GM18519 (cell line): ENCODE data around the gene NF2.
"Not testable (repeated sequence)": the region's sequence is repeated elsewhere in the genome, so short reads cannot be mapped to it uniquely, and the experiment has no call there.

Source experiments
- ATAC-seq: cut with Tn5 transposase; IDR thresholded peaks from one replicate; pipeline ENCODE4 v1.9.1; 2021; ENCODE audit warnings: mild to moderate bottlenecking, moderate library complexity; ENCODE audit not compliant: unreplicated experiment, low FRiP score

The NF2 gene

DNA sequence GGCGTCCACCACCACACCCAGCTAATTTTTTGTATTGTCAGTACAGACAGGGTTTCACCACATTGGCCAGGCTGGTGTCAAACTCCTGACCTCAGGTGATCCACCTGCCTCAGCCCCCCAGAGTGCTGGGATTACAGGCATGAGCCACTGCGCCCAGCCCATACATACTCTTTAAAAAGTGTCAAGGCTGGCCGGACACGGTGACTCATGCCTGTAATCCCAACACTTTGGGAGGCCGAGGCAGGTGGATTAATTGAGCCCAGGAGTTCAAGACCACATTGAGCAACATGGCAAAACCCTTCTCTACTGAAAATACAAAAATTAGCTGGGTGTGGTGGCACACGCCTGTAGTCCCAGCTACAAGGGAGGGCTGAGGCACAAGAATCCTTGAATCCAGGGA lies 9.0 kb upstream of the NF2 start:
- not testable (repeated sequence) for ATAC-seq

DNA sequence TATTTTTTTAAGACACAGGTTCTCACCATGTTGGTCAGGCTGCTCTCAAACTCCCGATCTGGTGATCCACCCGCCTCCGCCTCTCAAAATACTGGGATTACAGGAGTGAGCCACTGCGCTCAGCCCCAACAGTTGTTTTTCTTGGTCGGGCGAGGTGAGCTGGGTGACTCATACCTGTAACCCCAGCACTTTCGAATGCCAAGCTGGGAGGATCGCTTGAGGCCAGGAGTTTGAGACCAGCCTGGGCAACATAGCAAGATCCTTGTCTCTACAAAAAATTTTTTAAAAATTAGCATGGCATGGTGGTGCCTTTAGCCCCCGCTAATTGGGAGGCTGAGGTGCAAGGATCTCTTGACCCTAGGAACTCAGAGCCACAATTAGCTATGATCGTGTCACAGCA lies 7.0 kb upstream of the NF2 start:
- no peak for ATAC-seq

DNA sequence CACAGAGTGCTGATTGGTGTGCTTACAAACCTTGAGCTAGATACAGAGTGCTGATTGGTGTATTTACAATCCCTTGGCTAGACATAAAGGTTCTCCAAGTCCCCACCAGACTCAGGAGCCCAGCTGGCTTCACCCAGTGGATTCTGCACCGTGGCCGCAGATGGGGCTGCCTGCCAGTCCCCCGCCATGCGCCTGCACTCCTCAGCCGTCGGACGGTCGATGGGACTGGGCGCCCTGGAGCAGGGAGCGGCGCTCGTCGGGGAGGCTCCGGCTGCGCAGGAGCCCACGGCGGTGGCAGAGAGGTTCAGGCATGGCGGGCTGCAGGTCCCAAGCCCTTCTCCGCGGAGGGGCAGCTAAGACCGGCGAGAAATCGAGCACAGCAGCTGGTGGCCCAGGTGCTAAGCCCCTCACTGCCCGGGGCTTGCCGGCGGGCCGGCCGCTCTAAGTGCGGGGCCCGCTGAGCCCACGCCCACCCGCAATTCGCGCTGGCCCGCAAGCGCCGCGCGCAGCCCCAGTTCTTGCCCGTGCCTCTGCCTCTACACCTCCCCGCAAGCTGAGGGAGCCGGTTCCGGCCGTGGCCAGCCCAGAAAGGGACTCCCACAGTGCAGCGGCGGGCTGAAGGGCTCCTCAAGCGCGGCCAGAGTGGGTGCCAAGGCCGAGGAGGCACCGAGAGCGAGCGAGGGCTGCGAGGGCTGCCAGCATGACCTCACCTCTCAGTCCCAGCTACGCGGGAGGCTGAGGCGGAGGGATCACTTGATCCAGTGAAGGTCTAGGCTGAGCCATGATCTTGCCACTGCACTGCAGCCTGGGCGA lies 5.4 kb upstream of the NF2 start:
- ATAC-seq, result not testable (repeated sequence)

DNA sequence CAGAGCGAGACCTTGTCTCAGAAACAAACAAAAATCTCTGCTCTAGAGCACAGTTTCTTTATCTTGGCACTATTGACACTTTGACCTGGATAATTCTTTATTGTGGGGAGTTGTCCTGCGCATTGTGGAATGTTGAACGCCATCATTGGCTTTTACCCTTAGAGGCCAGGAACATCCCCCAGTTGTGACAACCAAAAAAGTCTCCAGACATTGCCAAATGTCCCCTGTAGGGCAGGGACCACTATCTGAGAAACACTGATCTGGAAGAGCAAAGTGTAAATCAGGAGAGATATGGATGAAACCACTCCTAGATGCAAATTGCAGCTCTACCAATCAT lies 4.8 kb upstream of the NF2 start:
- ATAC-seq, result no peak

DNA sequence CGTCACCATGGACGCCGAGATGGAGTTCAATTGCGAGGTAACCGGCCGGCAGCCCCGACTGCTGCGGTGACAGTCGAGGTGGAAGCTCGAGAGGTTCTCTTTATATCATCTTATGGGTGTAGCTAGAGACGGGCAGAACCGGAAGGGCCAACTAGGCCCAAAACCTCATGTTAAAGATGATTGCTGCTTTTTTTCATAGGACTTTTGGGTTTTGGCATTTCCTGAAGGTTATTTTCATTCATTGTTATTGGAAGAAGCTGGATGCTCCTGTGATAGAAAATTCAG lies 585 bp downstream of the NF2 start:
- no peak for ATAC-seq

DNA sequence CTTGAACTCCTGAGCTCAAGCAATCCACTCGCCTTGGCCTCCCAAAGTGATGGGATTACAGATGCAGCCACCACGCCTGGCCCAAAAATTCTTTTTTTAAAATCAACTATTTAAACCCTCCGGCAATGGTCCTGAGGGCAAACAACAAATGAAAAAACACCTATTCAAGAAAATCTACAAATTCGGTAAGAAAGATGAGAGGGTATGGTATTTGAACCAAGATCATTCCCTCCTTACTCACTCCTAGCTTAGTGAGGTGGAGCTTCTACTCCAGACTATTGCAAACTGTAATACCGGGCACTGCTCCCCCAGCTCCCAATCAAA lies 2.1 kb downstream of the NF2 start:
- ATAC-seq, result no peak

DNA sequence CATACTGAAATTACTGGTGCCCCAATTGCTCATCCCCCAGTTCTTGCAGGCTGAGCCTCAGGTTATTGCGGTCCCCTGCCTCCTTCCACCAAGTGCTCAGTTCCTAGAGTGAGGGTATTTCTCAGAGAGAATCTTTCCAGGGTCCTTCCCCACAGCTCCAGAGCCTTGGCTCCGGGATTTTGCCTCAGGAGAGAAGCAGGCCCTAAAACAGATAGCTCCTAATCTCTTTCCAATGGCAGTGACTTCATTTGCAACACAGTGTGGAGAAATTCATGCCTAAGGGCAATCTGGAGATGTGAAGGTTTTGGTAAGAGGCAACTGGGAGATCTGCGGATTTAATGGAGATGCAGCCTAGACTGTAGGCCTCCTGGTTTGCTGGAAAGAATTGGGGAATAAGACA lies 2.9 kb downstream of the NF2 start:
- no peak for ATAC-seq

DNA sequence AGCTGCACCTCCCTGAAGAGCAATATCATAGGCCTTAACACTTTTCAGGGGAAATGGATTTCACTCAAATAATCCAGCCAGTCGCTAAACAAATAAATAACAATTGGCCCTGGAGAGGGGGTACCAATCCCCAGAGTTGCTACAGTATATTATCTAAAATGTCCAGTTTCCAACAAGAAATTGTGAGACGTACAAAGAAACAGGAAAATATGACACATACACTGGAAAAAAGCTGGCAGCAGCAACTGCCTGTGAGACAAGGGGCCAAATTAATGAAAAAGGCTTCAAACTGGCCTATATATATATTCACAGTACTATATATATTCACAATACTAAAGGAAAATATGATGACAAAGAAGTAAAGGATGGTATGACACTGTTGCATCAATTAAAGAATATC lies 4.0 kb downstream of the NF2 start:
- no peak for ATAC-seq

DNA sequence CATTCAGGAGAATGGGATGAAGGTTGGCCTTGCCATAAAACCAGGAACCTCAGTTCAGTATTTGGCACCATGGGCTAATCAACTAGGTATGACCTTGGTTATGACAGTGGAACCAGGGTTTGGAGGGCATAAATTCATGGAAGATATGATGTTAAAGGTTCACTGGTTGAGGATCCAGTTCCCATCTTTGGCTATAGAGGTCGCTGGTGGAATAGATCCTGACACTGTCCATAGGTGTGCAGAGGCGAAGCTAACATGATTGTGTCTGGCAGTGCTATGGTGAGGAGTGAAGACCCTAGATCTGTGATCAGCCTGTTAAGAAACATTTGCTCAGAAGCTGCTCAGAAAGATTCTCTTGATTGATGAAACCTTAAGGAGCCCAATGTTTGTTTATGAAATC lies 5.7 kb downstream of the NF2 start:
- ATAC-seq, result no peak

DNA sequence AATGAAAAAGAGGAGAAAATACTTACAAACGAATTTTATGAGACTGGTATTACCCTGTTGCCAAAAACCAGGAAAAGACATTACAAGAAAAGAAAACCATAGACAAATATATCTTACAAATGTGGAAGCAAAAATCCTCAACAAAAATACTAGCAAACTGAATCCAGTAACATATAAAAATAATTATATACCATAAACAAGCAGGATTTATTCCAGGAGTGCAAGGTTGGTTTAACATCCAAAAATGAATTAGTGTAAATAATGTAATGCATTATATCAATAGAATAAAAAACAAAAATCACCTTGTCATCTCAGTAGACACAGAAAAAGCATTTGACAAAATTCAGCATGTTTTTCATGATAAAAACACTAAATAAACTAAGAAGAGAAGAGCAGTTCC lies 7.3 kb downstream of the NF2 start:
- no peak for ATAC-seq

DNA sequence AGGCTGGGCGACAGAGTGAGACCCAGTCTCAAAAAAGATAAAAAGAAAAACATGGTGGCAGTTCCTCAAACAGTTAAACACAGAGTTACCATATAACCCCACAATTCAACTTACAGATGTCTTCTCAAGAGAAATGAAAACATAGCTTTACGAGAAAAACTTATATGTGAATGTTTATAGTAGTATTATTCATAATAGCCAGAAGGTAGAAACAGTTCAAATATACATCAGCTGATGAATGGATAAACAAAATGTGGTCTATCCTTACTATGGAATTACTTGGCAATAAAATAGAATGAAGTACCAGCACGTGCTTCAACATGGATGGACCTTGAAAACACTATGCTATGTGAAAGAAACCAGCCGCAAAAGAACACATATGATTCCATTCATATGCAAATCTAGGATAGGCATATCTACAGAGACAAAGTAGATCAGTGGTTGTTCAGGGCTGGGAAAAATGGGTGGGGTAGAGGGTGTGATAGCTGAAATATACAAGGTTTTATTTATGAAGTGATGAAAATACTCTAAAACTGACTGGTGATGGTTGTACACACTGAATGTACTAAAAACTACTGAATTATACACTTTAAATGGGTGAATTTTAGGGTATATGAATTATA lies 12.4 kb downstream of the NF2 start:
- no peak for ATAC-seq

DNA sequence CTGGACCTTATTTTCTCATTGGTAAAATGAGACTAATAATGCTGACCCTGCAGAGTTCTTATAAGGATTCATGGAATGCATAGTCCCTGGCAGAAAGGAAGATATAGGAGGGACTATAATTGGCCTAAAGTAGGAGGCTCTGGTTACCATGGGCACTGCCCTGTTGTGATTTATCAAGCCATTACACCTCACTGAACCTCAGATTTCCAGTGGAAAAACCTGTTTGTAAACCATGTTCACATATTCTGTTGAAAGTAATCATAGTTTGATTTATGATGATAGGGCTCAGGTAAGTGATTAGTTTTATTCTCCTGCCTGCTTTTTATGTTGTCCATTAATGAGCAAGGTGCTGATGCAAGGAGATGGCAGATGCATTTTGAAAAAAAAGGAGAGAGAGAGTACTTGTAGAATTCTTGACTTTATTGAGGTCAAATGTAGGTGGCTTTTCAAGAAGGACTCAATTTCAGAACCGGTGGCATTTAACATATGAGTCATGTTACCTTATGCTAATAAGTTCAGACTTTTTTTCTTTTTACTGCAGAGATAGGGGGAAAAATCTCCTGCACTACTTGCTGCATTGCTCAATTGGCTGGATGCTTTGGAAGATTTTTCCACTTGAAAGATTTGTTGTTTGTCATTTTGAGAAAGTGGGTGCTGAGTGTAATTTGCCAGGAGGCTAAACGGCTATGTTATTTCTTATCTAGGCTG lies 14.6 kb downstream of the NF2 start:
- ATAC-seq, result no peak

DNA sequence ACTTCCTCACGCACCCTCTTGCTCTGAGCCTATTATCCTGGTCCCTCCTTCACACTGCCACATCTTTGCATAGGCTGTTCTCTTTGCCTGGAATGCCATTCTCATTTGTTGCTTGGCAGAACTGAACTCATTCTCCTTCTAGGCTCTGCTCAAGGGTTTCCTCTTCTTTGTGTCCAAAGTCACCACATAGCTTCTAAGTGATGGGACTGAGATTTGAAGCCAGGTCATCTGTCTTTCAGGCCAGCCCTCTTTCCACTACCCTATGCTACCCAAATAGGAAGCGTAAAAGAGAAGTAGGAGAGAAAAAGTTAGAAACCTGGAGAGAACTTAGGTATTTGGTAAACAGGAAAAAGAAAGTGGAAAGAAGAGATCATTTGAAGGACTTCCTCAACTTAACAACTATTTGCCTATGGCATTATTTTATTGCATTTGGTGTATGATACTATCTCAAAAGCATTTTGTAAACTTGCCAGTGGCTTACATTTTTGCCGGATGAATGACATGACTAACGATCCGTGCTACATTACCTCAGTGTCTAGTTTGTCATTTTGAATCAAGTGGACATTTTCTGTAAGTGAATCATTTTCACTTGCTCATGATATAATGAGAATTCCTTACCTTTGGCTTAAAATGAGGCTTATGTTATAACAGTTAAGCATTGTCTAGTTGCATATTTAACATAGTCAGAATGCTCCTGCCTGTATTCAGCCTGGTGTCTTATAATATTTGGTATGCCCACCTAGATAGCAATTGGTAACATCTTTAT lies 18.5 kb downstream of the NF2 start:
- no peak for ATAC-seq

DNA sequence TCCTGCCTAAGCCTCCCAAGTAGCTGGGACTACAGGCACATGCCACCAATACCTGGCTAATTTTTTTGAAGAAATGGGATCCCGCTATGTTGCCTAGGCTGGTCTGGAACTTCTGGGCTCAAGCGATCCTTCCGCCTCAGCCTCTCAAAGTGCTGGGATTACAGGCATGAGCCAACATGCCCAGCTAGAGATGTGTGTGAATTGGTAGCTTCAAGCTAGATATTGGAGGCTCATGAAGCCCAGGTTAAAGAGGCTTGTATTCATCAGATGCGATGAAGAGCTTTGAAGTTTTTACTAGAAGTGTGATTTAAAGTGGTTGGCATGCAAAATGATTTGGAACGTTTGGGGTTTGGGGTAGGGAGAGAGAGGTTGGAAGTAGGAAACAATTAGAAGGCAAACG lies 19.6 kb downstream of the NF2 start:
- no peak for ATAC-seq

DNA sequence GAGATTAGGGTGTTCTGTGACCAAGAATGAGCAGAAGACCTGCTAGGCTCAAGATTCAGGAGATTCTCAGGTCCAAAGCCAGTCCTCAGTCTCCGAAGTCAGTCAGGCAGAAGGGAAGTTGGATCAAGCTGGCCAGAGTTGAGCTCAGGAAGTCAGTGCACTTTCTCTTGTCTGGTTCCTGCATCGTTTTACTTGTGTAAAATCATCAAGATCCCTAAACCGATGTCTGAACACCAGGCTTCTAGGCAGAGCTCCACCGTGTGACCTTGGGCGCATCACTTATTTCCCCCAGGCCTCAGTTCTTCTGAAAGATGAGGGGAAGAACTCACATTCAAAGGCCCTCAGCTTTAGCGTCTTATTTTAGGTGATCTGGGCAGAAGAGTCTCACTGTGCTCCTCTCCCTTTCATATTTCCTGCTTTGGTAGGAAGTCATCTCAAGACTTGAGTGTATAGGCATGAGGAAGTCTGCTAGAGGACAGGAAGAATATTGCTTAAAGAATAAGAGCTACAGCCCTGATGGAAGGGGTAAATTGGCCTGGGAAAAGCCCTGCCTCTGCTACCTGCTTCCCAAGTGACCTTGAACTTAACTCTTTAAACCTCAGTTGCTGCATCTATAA lies 20.2 kb downstream of the NF2 start:
- no peak for ATAC-seq

DNA sequence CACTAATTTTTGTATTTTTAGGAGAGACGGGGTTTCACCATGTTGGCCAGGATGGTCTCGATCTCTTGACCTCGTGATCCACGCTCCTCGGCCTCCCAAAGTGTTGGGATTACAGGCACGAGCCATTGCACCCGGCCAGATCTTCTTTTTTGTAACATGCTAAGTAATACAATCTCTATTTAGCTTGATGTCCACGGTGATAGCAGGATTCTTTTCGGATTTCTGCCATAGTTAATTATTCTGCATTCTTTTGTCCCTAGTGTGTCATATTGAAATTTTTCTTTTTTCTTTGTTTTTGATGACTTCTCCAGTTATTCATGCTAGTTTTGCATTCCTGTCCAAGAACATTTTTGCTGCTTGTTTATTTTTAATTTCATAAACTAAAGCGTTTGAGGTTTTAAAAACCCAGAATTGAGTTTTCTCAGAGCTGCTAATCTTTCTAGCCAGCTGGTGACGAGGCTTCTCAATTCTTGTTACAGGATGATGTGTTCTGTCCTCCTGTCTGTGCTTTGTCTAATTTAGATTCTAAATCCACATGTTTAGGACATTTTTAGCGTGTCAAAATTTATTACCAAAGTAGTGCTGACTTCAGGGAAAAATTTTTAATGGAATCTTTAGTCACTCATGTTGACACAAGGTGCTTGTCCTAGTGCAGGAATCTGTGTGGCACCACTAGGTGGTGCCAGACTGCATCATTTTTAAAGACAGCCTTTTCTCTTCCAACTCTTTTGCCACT lies 21.8 kb downstream of the NF2 start:
- ATAC-seq, result no peak

DNA sequence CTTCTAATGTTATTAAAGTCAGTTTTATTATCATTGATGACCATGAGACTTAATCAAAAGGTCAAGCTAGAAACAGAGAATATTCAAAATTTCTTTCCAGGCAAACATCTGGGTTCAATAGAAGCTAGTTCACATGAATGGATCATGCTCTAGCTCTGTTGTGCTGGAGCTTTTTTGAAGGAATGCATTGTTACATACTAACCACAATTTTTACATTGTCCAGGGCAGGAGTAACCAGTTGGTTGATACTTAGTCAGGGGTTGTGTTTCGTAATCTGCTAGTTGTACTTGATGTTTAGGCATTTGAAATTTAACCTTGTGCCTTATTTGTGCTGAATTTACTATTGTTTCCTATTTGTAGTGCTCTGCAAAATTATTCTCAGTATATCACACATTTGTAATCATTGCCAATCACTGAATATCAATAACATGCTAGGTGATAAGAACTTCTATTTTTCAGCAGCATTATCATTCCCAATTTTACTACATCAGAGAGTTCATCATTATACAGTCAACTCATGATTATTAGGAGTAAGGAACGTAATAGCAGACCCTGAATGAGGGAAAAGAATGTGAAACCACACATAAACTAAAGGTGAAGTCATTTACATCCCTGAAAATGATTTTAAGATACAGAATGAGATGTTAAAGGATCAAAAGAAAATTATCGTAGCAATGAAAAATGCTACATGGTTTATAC lies 23.2 kb downstream of the NF2 start:
- no peak for ATAC-seq

DNA sequence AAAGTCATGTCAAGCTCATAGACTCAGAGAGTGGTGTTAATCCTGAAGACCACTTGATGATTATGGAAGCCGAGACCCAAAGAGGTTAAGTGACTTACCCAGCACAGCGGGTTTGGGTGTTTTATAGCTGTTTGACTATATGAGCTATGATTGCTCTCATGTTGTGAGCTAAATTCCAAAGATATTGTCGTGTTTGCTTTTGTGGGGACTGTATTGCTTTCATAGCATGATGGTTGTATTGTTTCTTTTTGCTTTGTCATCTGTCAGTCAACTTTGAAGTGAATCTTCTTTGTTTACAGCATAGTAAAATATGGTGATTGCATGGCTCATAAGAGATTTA lies 23.7 kb downstream of the NF2 start:
- ATAC-seq, result no peak

DNA sequence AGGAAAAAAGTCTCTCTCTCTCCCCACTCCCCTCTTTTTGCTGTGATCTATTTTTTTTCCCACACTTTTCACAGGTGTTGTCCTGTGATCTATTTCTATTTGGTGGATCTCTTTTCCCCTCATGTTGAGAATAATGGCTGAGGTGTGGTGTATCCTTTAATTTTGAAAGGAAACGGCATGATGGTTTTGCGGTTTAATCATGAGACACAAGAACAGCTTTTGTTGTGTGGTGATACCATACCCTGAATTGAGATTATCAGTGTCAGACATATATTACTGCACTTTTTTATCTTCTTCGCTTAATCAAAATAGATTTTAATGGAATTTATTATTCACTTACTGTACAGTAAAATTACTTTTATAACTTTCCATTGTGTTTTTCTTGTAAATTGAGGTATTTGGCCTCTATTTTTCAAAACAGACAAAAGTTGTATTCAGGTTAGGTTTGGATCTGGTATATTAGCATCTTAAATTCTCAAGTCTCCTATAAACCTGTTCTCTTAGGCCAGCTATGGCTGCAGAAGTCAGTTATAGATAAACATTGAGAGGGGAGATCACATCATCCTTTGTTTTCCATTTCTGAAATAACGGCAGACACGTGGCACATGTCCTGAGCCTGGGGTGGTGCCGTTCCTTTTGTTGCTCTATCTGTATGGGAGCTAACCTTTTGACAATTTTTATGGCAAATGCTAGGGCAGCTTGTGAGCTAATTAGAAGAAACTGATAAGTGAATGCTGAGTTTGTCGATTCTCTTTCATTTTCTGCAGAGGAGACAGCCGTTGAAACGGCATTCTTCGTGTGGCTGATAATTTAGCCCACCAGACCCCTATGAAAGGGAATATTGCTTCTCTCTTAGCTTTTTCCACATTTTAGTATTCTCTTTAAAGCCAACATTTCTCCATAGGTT lies 25.8 kb downstream of the NF2 start:
- no peak for ATAC-seq
